Measurements from ENCODE around the gene C7orf57. TPM values are rescaled to one million over a fixed set of nuclear protein-coding genes. Genes with fewer than 3 reads are reported as not detected.

Gene C7orf57
- total RNA-seq, 1 donor from 2014 or later = not detected

DNA sequence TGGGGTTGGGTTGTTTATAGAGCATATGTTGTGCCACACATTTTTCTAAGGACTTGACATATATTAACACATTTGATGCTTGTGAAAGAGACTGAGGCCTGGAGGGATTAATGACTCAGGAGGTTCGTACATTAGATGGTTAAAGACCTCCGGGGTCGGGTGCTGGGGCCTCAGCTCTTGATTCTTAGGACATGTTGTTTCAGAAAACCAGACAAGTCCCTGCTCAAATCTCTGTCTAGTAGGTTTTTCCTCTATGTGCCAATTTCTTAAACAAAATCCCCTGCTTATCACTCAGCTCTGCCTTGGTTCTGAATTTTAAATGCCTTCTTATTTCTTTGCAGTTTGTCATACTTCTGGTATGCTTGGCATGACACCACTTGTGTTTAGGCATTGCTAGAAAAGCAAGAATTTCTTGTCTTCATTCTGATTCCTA, 59.5 kb downstream of the C7orf57 start:
- H3K27me3 Mint-ChIP-seq (ENCODE audit: low read depth) = no peaks in the 10 kb centered on the region
- peak overlapping the region; percentile 85 for H3K27ac Mint-ChIP-seq (ENCODE audit: unreplicated experiment)
- DNase-seq (ENCODE audit: low spot score) = no peak
- TF ChIP-seq, protein P1, sequence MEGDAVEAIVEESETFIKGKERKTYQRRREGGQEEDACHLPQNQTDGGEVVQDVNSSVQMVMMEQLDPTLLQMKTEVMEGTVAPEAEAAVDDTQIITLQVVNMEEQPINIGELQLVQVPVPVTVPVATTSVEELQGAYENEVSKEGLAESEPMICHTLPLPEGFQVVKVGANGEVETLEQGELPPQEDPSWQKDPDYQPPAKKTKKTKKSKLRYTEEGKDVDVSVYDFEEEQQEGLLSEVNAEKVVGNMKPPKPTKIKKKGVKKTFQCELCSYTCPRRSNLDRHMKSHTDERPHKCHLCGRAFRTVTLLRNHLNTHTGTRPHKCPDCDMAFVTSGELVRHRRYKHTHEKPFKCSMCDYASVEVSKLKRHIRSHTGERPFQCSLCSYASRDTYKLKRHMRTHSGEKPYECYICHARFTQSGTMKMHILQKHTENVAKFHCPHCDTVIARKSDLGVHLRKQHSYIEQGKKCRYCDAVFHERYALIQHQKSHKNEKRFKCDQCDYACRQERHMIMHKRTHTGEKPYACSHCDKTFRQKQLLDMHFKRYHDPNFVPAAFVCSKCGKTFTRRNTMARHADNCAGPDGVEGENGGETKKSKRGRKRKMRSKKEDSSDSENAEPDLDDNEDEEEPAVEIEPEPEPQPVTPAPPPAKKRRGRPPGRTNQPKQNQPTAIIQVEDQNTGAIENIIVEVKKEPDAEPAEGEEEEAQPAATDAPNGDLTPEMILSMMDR (IDR thresholded peaks at IDR 0.05) = no peak
- peaks cover 79% of the 10 kb centered on the region for H3K4me1 Mint-ChIP-seq (ENCODE audit: low read depth)
- no peak overlapping the region for H3K4me3 Mint-ChIP-seq (ENCODE audit: unreplicated experiment)
- no peaks in the 10 kb centered on the region for H3K9me3 Mint-ChIP-seq (ENCODE audit: low read depth)
- H3K36me3 Mint-ChIP-seq (ENCODE audit: low read depth) = peaks cover 40% of the 10 kb centered on the region

DNA sequence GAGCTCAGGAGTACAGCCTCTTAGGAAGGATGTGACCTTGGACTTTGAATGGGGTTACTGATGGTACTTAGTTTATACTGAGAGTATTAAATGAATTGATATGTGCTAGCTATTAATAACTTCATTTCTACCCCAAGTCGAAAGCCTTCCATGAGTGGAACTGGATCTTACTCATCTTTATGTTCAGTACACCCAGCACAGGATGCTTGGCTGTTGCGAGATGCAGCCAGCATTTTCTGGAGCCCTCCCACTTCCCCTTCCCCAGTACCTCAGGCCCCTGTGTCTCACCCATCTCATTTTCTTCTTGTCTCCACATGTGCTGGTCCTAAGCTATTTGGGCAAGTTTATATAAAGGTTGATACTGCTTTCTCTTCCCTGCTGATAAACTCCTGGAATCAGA, 60.9 kb downstream of the C7orf57 start:
- no peak overlapping the region for H3K27ac Mint-ChIP-seq (ENCODE audit: unreplicated experiment)
- H3K4me1 Mint-ChIP-seq (ENCODE audit: low read depth) = peaks cover 66% of the 10 kb centered on the region
- no peaks in the 10 kb centered on the region for H3K27me3 Mint-ChIP-seq (ENCODE audit: low read depth)
- no peak for DNase-seq (ENCODE audit: low spot score)
- TF ChIP-seq, protein P1 (IDR thresholded peaks at IDR 0.05) = no peak
- no peaks in the 10 kb centered on the region for H3K9me3 Mint-ChIP-seq (ENCODE audit: low read depth)
- no peak overlapping the region for H3K4me3 Mint-ChIP-seq (ENCODE audit: unreplicated experiment)
- H3K36me3 Mint-ChIP-seq (ENCODE audit: low read depth) = peaks cover 40% of the 10 kb centered on the region

DNA sequence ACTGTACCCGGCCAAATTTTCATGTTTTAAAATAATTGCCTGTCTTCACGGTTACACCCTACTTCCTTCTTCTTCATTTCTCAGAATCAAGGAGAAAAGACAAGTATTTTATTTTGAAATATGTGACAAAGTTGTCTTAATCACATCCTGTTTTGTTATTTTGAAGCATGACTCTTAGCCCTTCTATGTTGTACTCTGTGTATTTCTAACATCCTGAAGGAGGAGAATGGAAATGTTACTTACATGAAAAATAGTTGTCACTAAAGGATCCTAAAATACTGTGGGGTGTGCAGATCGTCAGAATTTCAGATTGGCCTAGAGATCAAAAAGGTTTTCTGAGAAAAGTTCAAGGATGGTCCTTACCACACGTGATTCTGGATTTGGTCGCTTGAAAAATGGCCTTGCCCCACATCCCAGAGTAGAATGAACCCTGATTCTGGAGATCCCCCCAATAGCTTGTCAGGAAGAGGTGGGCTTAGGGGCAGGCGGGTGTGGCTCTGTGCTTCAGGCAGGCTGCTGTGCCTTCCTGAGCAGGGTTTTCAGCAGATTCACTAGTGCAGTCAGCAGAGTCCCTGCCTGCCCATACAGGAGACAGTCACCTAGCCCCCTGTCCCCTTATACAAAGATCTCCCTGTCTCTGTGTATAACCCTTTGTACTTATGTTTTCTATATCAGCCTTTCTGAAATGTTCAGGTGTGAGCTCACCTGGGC, 62.3 kb downstream of the C7orf57 start:
- TF ChIP-seq, protein P1 (IDR thresholded peaks at IDR 0.05) = no peak
- Mint-ChIP-seq H3K36me3 (ENCODE audit: low read depth) (peaks cover 45% of the 10 kb centered on the region), H3K27ac (ENCODE audit: unreplicated experiment) (no peak overlapping the region), H3K27me3 (ENCODE audit: low read depth) (no peaks in the 10 kb centered on the region), H3K9me3 (ENCODE audit: low read depth) (no peaks in the 10 kb centered on the region), H3K4me1 (ENCODE audit: low read depth) (peaks cover 53% of the 10 kb centered on the region), H3K4me3 (ENCODE audit: unreplicated experiment) (no peak overlapping the region)
- DNase-seq (ENCODE audit: low spot score) = no peak

DNA sequence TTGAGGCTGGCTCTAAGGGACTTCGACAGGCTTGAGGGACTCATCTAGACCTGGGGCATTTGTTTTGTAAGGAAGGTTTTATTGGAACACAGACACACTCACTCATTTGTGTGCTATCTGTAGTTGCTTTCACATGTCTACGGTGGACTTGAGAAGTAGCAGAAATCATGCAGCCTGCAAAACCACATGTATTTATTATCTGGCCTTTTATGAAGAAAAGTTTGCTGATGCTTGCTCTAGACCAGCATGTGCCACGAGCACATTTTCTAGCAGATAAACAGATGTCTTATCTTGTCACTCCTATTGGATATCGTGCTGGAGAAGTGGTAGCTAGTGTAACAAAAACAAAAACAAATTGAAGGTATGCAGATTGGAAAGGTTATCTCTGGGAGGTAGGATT, 63.5 kb downstream of the C7orf57 start:
- H3K27ac Mint-ChIP-seq (ENCODE audit: unreplicated experiment) = no peak overlapping the region
- H3K9me3 Mint-ChIP-seq (ENCODE audit: low read depth) = no peaks in the 10 kb centered on the region

DNA sequence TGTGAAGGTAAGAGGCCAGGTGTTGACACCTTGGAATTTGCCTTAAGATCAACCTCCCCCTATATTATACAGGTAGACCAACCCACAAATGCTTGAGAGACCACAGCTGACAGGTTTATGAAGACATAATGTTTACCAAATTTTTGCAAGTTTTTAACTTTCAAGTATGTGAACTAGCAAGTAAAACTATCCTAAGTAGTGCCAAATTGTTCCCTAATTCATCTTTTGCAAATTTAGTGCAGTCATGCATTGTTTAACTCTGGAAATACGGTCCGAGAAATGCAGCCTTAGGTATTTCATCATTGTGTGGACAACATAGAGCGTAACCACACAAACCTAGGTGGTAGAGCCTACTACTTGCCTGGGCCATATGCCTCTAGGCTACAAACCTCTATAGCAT, 64.4 kb downstream of the C7orf57 start:
- H3K27ac Mint-ChIP-seq (ENCODE audit: unreplicated experiment) = no peak overlapping the region
- H3K36me3 Mint-ChIP-seq (ENCODE audit: low read depth) = peaks cover 53% of the 10 kb centered on the region
- peaks cover 32% of the 10 kb centered on the region for H3K4me1 Mint-ChIP-seq (ENCODE audit: low read depth)
- DNase-seq (ENCODE audit: low spot score) = no peak
- H3K4me3 Mint-ChIP-seq (ENCODE audit: unreplicated experiment) = no peak overlapping the region
- no peaks in the 10 kb centered on the region for H3K9me3 Mint-ChIP-seq (ENCODE audit: low read depth)
- no peaks in the 10 kb centered on the region for H3K27me3 Mint-ChIP-seq (ENCODE audit: low read depth)
- TF ChIP-seq, protein P1 (IDR thresholded peaks at IDR 0.05) = no peak

More for the DNA sequence above, 63.5 kb downstream of the C7orf57 start:
- Mint-ChIP-seq H3K4me3 (ENCODE audit: unreplicated experiment) (no peak overlapping the region), H3K4me1 (ENCODE audit: low read depth) (peaks cover 41% of the 10 kb centered on the region), H3K36me3 (ENCODE audit: low read depth) (peaks cover 46% of the 10 kb centered on the region), H3K27me3 (ENCODE audit: low read depth) (no peaks in the 10 kb centered on the region)
- DNase-seq (ENCODE audit: low spot score) = no peak
- TF ChIP-seq, protein P1 (IDR thresholded peaks at IDR 0.05) = no peak
